HEK293 (cell line): ENCODE results near the gene ME3.

Source experiments
- CTCF ChIA-PET: fragments of 350-600 bp; formaldehyde crosslinking; extraction: SDS; loops from one replicate; lab custom pipeline; 2021; ENCODE audit warnings: antibody characterized with exemption; lab: Yijun Ruan, JAX
- POLR2A ChIA-PET: fragments of 300-600 bp; formaldehyde crosslinking; extraction: SDS; loops from one replicate; lab custom pipeline; 2020; ENCODE audit warnings: antibody characterized with exemption, inconsistent platforms; lab: Yijun Ruan, JAX
- H3K27ac ChIP-seq: fragments of 200-500 bp; sonication (Bioruptor generic); 2 replicates; pipeline ENCODE4 v1.5.1; 2014; ENCODE audit warnings: low read depth, low read length, control low read depth, inconsistent platforms; ENCODE audit errors: extremely low read depth
- H3K36me3 ChIP-seq, 2 experiments: fragments of 200-500 bp in 1 of 2; sonication (Bioruptor generic) in 1 of 2; 1 replicate in 1 of 2; 2 replicates in 1 of 2; pipeline ENCODE4 v1.5.1; 2014 to 2017; ENCODE audit warnings: inconsistent platforms in 2 of 2, low read length in 2 of 2; ENCODE audit not compliant: control insufficient read depth in 2 of 2, insufficient read depth in 1 of 2
- H3K4me1 ChIP-seq: fragments of 200-500 bp; sonication (Bioruptor generic); 2 replicates; pipeline ENCODE4 v1.5.1; 2014; ENCODE audit warnings: mild to moderate bottlenecking, low read length, inconsistent platforms; ENCODE audit not compliant: control insufficient read depth, insufficient read depth
- H3K4me3 ChIP-seq: 2 replicates; pipeline ENCODE4 v1.5.1; 2011; ENCODE audit warnings: low read depth, mild to moderate bottlenecking, control low read depth, low read length, moderate library complexity
- H3K9me3 ChIP-seq: fragments of 200-500 bp; sonication (Bioruptor generic); 2 replicates; pipeline ENCODE4 v1.5.1; 2014; ENCODE audit warnings: low read depth, low read length, inconsistent platforms; ENCODE audit not compliant: control insufficient read depth, insufficient read depth
- FEZF1 ChIP-seq: fragments of 450-650 bp; formaldehyde crosslinking; IDR thresholded peaks from 2 replicates; pipeline ENCODE4 v1.5.1; 2016; ENCODE audit warnings: missing biosample characterization, missing genetic modification characterization
- GLI2 ChIP-seq: fragments of 450-650 bp; formaldehyde crosslinking; IDR thresholded peaks from 2 replicates; pipeline ENCODE4; 2017; ENCODE audit warnings: missing biosample characterization, missing genetic modification characterization, low read depth, borderline replicate concordance
- GLIS1 ChIP-seq: fragments of 450-650 bp; formaldehyde crosslinking; IDR thresholded peaks from 2 replicates; pipeline ENCODE4 v1.5.1; 2016; ENCODE audit warnings: missing biosample characterization, missing genetic modification characterization
- GLIS2 ChIP-seq: fragments of 450-650 bp; formaldehyde crosslinking; IDR thresholded peaks from 2 replicates; pipeline ENCODE4 v1.5.1; 2016; ENCODE audit warnings: missing biosample characterization, missing genetic modification characterization
- KLF10 ChIP-seq: fragments of 450-650 bp; IDR thresholded peaks from 2 replicates; pipeline ENCODE4 v1.5.1; 2018; ENCODE audit warnings: missing biosample characterization, mild to moderate bottlenecking, missing genetic modification characterization
- PRDM1 ChIP-seq: fragments of 450-650 bp; formaldehyde crosslinking; IDR thresholded peaks from 2 replicates; pipeline ENCODE4; 2016; ENCODE audit warnings: missing biosample characterization, missing genetic modification characterization
- ZBTB20 ChIP-seq: fragments of 450-650 bp; formaldehyde crosslinking; IDR thresholded peaks from 2 replicates; pipeline ENCODE4 v1.5.1; 2016; ENCODE audit warnings: missing biosample characterization, missing genetic modification characterization
- ZBTB48 ChIP-seq: fragments of 450-650 bp; formaldehyde crosslinking; IDR thresholded peaks from 2 replicates; pipeline ENCODE4 v1.5.1; 2016; ENCODE audit warnings: missing biosample characterization, missing genetic modification characterization
- ZEB2 ChIP-seq: fragments of 450-650 bp; formaldehyde crosslinking; IDR thresholded peaks from 2 replicates; pipeline ENCODE4 v1.5.1; 2016; ENCODE audit warnings: missing biosample characterization, missing genetic modification characterization
- ZFP37 ChIP-seq: fragments of 450-650 bp; formaldehyde crosslinking; IDR thresholded peaks from 2 replicates; pipeline ENCODE4 v1.5.1; 2016; ENCODE audit warnings: missing biosample characterization, missing genetic modification characterization
- ZFP69B ChIP-seq: fragments of 450-650 bp; formaldehyde crosslinking; IDR thresholded peaks from 2 replicates; pipeline ENCODE4 v1.5.1; 2016; ENCODE audit warnings: missing biosample characterization, missing genetic modification characterization
- ZNF114 ChIP-seq: fragments of 450-650 bp; formaldehyde crosslinking; IDR thresholded peaks from 2 replicates; pipeline ENCODE4 v1.5.0; 2017; ENCODE audit warnings: missing biosample characterization, missing genetic modification characterization
- ZNF138 ChIP-seq: fragments of 450-650 bp; formaldehyde crosslinking; IDR thresholded peaks from 2 replicates; pipeline ENCODE4 v1.5.1; 2016; ENCODE audit warnings: missing biosample characterization, missing genetic modification characterization, borderline replicate concordance
- ZNF157 ChIP-seq: fragments of 450-650 bp; formaldehyde crosslinking; IDR thresholded peaks from 2 replicates; pipeline ENCODE4 v1.5.1; 2016; ENCODE audit warnings: missing biosample characterization, missing genetic modification characterization
- ZNF335 ChIP-seq: fragments of 450-650 bp; formaldehyde crosslinking; conservative IDR thresholded peaks from 2 replicates; pipeline ENCODE4 v1.5.1; 2016; ENCODE audit warnings: missing biosample characterization, missing genetic modification characterization
- ZNF398 ChIP-seq: fragments of 450-650 bp; formaldehyde crosslinking; IDR thresholded peaks from 2 replicates; pipeline ENCODE4 v1.5.1; 2017; ENCODE audit warnings: missing biosample characterization, missing genetic modification characterization
- ZNF433 ChIP-seq: fragments of 450-650 bp; formaldehyde crosslinking; IDR thresholded peaks from 2 replicates; pipeline ENCODE4 v1.5.1; 2016; ENCODE audit warnings: missing biosample characterization, missing genetic modification characterization, low read depth
- ZNF473 ChIP-seq: fragments of 450-650 bp; formaldehyde crosslinking; IDR thresholded peaks from 2 replicates; pipeline ENCODE4 v1.5.1; 2017; ENCODE audit warnings: missing biosample characterization, missing genetic modification characterization
- ZNF600 ChIP-seq: fragments of 450-650 bp; formaldehyde crosslinking; IDR thresholded peaks from 2 replicates; pipeline ENCODE4 v1.5.1; 2016; ENCODE audit warnings: missing biosample characterization, missing genetic modification characterization
- ZNF629 ChIP-seq: fragments of 450-650 bp; formaldehyde crosslinking; IDR thresholded peaks from 2 replicates; pipeline ENCODE4 v1.5.1; 2017; ENCODE audit warnings: missing biosample characterization, missing genetic modification characterization
- ZNF660 ChIP-seq: fragments of 450-650 bp; IDR thresholded peaks from 2 replicates; pipeline ENCODE4 v1.5.1; 2018; ENCODE audit warnings: missing biosample characterization, mild to moderate bottlenecking, missing genetic modification characterization
- ZNF664 ChIP-seq: fragments of 450-650 bp; formaldehyde crosslinking; IDR thresholded peaks from 2 replicates; pipeline ENCODE4 v1.5.1; 2016; ENCODE audit warnings: missing biosample characterization, missing genetic modification characterization
- ZNF692 ChIP-seq: fragments of 450-650 bp; formaldehyde crosslinking; IDR thresholded peaks from 2 replicates; pipeline ENCODE4 v1.5.1; 2016; ENCODE audit warnings: missing biosample characterization, missing genetic modification characterization
- ZNF704 ChIP-seq: fragments of 450-650 bp; formaldehyde crosslinking; IDR thresholded peaks from 2 replicates; pipeline ENCODE4 v1.5.1; 2016; ENCODE audit warnings: missing biosample characterization, missing genetic modification characterization
- ZNF776 ChIP-seq: fragments of 450-650 bp; formaldehyde crosslinking; IDR thresholded peaks from 2 replicates; pipeline ENCODE4 v1.5.0; 2017; ENCODE audit warnings: missing biosample characterization, missing genetic modification characterization, borderline replicate concordance

The ME3 gene

DNA sequence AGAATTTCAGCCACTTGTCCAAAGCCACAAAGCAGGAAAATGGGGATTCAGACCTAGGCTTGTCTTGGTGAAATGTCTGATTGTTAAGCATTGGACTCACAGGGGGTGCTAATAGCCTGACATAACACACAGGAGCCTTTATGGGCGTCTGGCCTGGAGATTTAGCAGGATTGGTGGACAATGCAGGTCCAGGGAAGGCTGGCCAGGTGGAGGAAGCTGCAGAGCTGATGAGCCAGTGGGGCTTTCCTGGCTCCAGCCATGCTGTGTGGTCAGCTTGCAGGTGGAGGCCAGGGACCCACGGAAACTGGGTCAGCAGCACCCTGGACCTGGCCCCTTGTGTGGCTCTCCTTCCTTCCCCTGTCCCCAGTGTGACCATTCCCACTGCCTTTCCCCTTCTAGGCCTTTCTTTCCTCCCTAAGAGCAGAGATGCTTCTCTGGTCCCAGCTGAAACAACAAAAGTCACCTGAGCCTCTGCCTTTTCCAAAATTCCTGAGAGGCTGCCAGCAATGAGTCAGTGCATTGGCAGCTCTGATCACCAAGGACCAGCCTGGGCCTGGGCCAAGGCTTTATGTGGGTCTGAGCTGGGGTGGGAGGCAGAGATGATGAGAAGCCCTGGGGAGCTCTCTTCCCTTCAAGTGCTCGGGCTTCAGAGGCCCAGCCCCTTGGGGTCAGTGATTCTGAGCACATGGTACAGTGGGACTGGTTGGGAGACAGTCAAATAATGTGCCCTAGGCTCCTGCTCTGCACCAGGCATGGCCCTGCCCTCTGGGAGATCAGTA is 212.5 kb downstream of the ME3 start (continued):
- TF ChIP-seq ZNF398 (tag by site-specific recombination) (0 out of 2 replicates have a peak, but pooled peaks have one; percentile 7), PRDM1 (tag by site-specific recombination) (peak; percentile 58), GLIS2 (tag by site-specific recombination) (0 out of 2 replicates have a peak, but pooled peaks have one; percentile 53), ZBTB20 (no peak), ZEB2 (tag by site-specific recombination) (peak; percentile 85), ZNF692 (tag by site-specific recombination) (peak; percentile 18; the same call in 1 of the 2 replicates), GLIS1 (tag by site-specific recombination) (peak; percentile 86), ZNF776 (tag by site-specific recombination) (no peak), ZNF664 (tag by site-specific recombination) (no peak), ZNF629 (tag by site-specific recombination) (peak; percentile 87), ZFP37 (tag by site-specific recombination) (peak; percentile 77; the same call in 1 of the 2 replicates), KLF10 (peak; percentile 74; the same call in 1 of the 2 replicates), FEZF1 (tag by site-specific recombination) (peak; percentile 79), ZFP69B (tag by site-specific recombination) (0 out of 2 replicates have a peak, but pooled peaks have one; percentile 22)

DNA sequence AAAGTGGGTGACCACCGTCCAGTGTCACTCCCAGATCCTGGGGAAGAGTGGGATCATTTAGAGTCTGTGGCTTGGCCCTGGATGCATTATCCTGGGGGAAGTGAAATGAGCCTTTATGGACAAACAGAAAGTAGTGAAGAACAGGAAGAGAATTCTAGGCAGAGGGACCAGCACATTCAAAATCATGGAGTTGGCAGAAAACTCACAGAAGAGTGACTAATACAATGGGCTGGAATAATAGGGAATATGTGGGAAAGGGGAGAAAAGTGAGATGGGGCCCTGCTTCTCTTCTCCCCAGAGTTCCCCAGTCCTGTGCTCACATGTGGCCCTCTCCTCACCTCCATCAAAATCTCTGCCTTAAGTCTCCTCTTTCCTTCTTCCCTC is 213.4 kb downstream of the ME3 start:
- no peaks in the 10 kb centered on the region for H3K36me3 ChIP-seq
- ChIA-PET CTCF (interaction anchor here (1.1 kb wide), 1 partner anchor 57 kb away, joined by 3 read pairs; no protein-coding TSS in a partner anchor), POLR2A (no interaction called here)
- no peaks in the 10 kb centered on the region for H3K9me3 ChIP-seq
- H3K4me3 ChIP-seq = no peak overlapping the region
- no peak for TF ChIP-seq ZNF433
- TF ChIP-seq ZNF473 (tag by site-specific recombination) = no peak
- TF ChIP-seq GLI2 (tag by site-specific recombination) = no peak
- no peak for TF ChIP-seq ZNF335 (tag by site-specific recombination)
- TF ChIP-seq ZBTB48 (tag by site-specific recombination) = no peak
- TF ChIP-seq ZNF704 (tag by site-specific recombination) = no peak
- no peak for TF ChIP-seq ZNF138 (tag by site-specific recombination)
- no peak for TF ChIP-seq ZNF660
- no peak for TF ChIP-seq ZNF114 (tag by site-specific recombination)
- TF ChIP-seq ZNF600 (tag by site-specific recombination) = no peak
- TF ChIP-seq ZNF157 (tag by site-specific recombination) = no peak
- H3K27ac ChIP-seq = no peak overlapping the region
- peaks cover 4% of the 10 kb centered on the region; the same call in 1 of the 2 replicates for H3K4me1 ChIP-seq
